Measurements from ENCODE around the gene ALKBH8. TPM values are rescaled to one million over a fixed set of nuclear protein-coding genes. Genes with fewer than 3 reads are reported as not detected.

ALKBH8 gene
- total RNA-seq, 2 donors from 2014 or later: 7.1 to 7.2 TPM

Other genes with a start within 250 kb of the ALKBH8 start
- gene CWF19L2, start 107.9 kb downstream of the ALKBH8 start, total RNA-seq: 10 to 100 TPM; 10.6 to 22.1 TPM
- gene ELMOD1, start 25.4 kb upstream of the ALKBH8 start, total RNA-seq: 1 to 10 TPM in 1 of 2 donors, under 1 TPM in 1; 0.36 to 4.0 TPM
- gene SLN, start 146.3 kb upstream of the ALKBH8 start, total RNA-seq: 1 to 10 TPM in 1 of 2 donors, not detected in 1; 9.1 TPM